ENCODE measurements around the gene OR52N1.

Gene OR52N1

DNA sequence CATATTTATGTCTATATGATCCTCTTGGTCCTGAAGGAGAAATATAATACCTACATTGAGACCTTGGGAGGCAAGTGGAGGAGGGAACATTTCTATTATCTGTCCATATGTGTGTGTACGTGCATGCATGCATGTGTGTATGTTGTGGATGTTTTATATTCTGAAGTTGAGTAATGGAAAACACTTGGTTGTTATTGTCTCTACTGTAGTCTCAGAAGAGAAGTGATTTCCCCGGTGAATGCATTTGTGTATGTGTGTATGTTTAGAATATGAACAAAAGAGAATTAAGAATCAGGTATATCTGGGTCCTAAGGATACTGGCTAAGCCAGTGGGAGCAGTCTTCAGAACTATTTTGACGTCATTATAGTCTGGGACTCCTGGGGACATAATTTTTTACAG, at the start of gene OR52N1:
Gene OR52N1 (minus strand): TSS at position 101 of the 400 bp plus-strand sequence. CDS start 2,449 bp downstream, outside the sequence.
- no peak for DNase-seq (ENCODE audit: low read depth)

DNA sequence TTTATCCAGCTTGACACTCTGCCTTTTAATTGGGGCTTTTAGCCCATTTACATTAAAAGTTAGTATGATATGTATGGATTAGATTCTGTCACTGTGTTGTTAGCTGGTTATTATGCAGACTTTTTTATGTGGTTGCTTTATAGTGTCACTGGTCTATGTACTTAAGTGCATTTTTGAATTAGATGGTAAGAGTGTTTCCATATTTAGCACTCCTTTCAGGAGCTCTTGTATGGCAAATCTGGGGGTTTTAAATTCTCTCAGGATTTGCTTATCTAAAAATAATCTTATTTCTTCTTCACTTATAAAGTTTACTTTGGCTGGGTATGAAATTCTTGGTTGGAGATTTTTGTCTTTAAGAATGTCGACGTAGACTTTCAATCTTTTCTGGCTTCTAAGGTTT, 46.6 kb upstream of the OR52N1 start:
- no peak for DNase-seq (ENCODE audit: low read depth)

- no peak for DNase-seq (ENCODE audit: low read depth)
These were observed 42.4 kb upstream of the OR52N1 start for GRCh38 chr11:5833446-5833845.

DNA sequence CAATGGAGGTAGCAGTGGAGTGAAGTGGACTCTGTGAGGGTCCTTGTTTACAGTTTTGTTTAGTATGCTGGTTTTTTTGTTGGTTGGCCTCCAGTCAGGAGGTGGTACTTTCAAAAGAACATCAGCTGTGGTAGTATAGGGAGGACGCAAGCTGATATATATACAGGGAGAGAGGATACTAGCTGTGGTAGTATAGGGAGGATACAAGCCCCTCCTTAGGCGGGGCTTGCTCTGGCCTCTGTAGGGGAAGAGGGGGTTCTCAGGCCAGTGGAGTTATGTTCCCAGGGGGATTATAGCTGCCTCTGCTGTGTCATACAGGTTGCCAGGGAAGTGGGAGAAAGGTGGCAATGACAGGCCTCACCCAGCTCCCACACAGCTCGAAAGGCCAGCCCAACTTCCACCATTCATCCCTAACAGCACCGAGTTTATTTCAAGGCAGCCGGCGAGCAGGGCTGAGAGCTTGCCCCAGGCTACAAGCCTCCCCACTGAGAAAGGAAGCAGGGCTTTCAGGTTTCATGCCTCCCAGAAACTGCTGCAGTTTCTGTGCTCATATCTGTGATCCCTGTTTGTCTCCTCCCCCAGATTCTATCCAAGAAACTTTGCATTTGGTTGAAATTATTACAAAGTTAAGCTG, 40.2 kb upstream of the OR52N1 start:
- DNase-seq (ENCODE audit: low read depth): no peak

DNA sequence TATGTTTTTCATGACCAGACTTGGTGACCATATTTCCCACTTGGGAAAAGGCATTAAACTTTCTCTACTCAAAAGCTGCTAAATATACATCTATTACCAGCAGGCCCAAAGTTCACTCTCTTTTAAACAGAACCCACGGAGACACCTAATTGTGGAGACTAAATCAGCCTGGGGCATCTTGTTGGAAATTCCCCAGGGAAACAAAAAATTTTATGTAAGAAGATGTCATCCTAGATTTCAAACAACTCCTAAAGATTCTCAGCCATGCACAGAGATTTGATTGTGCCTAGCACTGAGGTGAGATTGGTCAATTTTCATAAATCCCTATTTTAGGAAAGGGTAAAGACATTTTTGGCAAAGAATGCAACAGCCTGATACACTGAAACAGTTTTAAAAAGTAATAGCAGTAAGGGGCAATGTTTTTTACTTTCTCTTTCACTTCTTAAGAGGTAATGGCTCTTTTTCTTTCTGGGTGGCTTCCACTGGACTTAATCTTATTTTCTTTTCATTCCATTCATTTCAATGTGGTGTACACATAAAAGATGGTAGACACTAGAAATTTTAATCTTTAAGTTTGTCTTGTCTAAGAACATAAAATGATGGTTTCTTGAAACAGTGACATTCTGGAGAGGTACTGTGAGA, 27.3 kb upstream of the OR52N1 start:
- DNase-seq (ENCODE audit: low read depth): no peak

DNA sequence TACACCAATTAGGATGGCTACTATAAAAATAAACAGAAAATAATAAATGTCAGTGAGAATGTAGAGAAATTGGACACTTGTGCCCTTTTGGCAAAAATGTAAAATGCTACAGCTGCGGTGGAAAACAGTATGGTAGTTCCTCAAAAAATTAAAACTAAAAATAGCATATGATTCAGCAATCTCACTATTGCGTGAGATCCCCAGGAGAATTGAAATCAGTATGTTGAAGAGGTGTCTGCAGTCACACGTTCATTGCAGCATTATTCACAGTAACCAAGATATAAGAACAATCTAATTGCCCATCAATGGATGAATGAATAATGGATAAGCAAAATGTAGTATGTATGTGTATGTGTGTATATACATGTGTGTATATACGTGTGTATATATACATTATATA, 24.5 kb upstream of the OR52N1 start:
- DNase-seq (ENCODE audit: low read depth): no peak

DNA sequence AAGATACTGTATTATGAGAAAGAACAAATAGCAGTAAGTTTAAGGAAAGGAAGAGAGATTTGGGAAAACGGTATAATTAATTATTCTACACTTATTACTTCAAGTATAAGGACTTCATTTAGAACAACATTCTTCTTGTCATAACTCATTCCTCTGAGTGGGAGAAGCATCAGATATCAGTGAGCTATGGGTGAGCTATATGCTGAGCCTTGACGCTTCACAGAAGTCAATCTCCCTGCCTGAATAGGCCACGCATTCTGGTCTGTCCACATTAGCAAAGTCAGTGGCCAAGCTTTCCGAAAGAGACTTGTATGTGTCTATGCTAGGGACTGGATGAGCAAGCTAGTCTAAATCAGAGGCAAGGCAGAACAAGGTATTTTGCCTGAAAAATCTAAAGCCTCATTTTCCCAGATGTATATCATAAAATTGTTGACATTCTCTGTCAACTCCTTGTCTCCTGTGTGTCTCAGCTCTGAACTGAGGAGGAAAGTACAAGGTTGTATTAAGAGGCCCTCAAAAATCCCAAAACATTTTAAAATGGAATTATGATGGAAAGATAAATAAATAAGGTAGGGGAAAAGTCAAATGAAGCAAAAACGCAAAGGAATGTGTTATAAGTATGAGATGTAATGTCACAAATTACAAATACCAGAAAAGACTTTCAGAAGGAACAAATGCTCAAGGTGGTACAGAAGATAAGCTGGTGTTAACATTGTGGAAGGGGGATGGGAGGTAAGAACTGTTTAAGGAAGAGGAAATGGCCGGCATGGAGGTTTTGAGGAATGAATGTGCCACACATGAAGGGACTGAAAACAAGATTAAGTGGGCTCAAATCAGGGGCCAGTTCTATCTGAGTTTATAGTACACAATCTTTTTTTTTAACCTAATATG, 19.1 kb upstream of the OR52N1 start:
- no peak for DNase-seq (ENCODE audit: low read depth)

- no peak for DNase-seq (ENCODE audit: low read depth)
These were observed 18.1 kb upstream of the OR52N1 start for GRCh38 chr11:5809122-5809519.

- peak; percentile 45 for DNase-seq (ENCODE audit: low read depth)
These were observed 17.5 kb upstream of the OR52N1 start, which contains the start of gene OR52N2 for GRCh38 chr11:5808500-5809121. Gene OR52N2, plus strand, starts transcription at chr11:5808924. Its CDS starts 11,412 bp downstream, at chr11:5820336.

- no peak for DNase-seq (ENCODE audit: low read depth)
These were observed 16.5 kb upstream of the OR52N1 start for GRCh38 chr11:5807580-5807979.

DNA sequence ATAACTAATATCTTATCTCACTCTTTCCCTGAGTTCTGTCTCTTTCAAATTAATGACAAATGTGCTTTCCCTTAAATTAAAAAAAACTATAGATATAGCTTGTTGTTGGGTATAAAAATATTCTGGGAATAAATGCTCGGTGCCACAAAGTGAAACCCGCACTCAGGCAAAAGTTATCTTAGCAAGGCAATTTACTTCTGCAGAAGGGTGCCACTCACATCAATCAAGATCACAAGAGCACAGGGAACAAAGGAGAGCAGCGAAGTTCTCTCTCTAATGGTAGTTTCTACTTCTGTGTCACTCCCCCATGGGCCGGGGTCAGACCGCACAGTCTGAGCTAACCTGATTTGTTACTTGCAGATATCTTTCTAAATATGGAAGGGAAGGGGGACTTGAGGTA, 12.9 kb upstream of the OR52N1 start:
- DNase-seq (ENCODE audit: low read depth): no peak

GRCh38 chr11:5796541-5796940, 5.5 kb upstream of the OR52N1 start:
- no peak for DNase-seq (ENCODE audit: low read depth)

GRCh38 chr11:5783255-5783654, 7.8 kb downstream of the OR52N1 start, which contains the start of gene OR52N5:
Gene OR52N5, minus strand, starts transcription at chr11:5783355. Its CDS starts 4,721 bp downstream, at chr11:5778634.
- DNase-seq (ENCODE audit: low read depth): no peak

DNA sequence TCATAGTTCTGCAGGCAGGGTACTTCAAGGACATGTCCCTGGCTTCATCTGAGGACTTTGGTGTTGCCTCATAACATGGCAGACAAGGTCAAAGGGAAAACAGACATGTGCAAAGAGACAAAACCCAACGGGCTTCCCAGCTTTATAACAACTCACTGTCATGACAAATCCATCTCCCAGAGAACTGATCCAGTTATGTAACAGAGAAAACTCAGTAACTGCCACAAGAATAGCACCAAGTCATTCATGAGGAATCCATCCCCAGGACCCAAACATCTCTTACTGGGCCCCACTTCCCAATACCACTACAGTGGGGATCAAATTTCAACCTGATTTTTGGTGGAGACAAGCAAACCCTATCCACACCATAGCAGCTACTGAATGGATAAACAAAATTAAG, 24.0 kb downstream of the OR52N1 start:
- DNase-seq (ENCODE audit: low read depth): peak; percentile 2

DNA sequence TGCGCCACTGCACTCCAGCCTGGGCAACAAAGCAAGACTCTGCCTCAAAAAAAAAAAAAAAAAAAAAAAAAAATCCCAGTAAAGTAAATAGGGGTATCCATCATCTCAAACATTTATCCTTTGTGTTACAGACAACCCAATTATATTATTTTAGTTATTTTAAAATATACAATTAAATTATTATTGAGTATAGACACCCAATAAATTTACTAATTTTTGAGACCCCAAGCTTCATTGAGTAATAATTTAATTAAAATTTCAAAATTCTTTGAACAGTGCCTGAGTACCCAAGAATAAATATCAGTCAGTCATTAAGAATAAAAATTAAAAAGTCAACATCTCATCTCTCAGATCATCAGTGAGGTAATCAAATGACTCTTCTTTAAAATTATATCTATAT, 37.1 kb downstream of the OR52N1 start, which contains the start of gene OR52N4:
Gene OR52N4 (plus strand): TSS at position 301 of the 400 bp plus-strand sequence. CDS start 498 bp downstream, outside the sequence.
- DNase-seq (ENCODE audit: low read depth): no peak

GRCh38 chr11:5749836-5750235, 41.2 kb downstream of the OR52N1 start:
- DNase-seq (ENCODE audit: low read depth): no peak

GRCh38 chr11:5746614-5747013, 44.5 kb downstream of the OR52N1 start:
- no peak for DNase-seq (ENCODE audit: low read depth)

DNA sequence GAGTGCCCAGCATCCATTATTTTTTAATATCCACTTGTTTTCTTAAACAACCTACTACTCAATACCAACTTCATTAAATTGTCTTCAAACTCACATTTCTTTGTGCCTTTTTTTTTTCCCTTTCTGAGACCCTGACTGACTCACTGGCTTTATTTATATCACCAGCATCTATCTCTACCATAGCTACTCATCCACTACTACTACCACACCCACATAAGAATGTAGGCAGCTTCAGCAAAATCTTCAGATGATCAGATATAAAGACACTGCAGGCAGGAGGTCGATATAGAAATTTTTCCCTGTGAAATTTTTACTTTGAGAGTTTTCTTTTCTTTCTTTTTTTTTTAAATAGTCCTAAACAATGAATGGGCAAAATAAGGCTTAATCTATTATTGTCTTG, 52.6 kb downstream of the OR52N1 start:
- DNase-seq (ENCODE audit: low read depth): no peak

GRCh38 chr11:5737670-5738392, 53.2 kb downstream of the OR52N1 start:
- DNase-seq (ENCODE audit: low read depth): no peak

- DNase-seq (ENCODE audit: low read depth): peak; percentile 24
These were observed 54.0 kb downstream of the OR52N1 start for GRCh38 chr11:5737091-5737490.
